WERI-Rb-1 (cell line): ENCODE measurements around the gene KRT4.
"Not testable (repeated sequence)": the region's sequence is repeated elsewhere in the genome, so short reads cannot be mapped to it uniquely, and the experiment has no call there.

Source experiments
- DNase-seq: peaks from one replicate; pipeline ENCODE4 v3.0.0-alpha.2; 2020
- H3K27ac ChIP-seq: fragments of 250-450 bp; sonication (Bioruptor Pico); 2 replicates; pipeline ENCODE4 v1.5.1; 2020; ENCODE audit warnings: mild to moderate bottlenecking, moderate library complexity
- H3K27me3 ChIP-seq: fragments of 250-450 bp; sonication (Bioruptor Pico); 2 replicates; pipeline ENCODE4 v1.5.1; 2021; ENCODE audit warnings: mild to moderate bottlenecking, low read depth, moderate library complexity; ENCODE audit not compliant: insufficient read depth, severe bottlenecking
- H3K36me3 ChIP-seq: fragments of 250-450 bp; sonication (Bioruptor Pico); 2 replicates; pipeline ENCODE4 v1.5.1; 2020; ENCODE audit warnings: mild to moderate bottlenecking, moderate library complexity
- H3K4me3 ChIP-seq: 2 replicates; pipeline ENCODE4 v1.5.1; 2011; ENCODE audit warnings: low read depth, mild to moderate bottlenecking, control low read depth, low read length
- H3K9me3 ChIP-seq: fragments of 250-450 bp; sonication (Bioruptor Pico); 2 replicates; pipeline ENCODE4 v1.5.1; 2021; ENCODE audit warnings: mild to moderate bottlenecking, moderate library complexity; ENCODE audit not compliant: severe bottlenecking
- CTCF ChIP-seq: IDR thresholded peaks from 2 replicates; pipeline ENCODE4 v1.5.1; 2011; ENCODE audit warnings: low read depth, mild to moderate bottlenecking, control low read depth, inconsistent platforms, low read length

The KRT4 gene

GRCh38 chr12:52796429-52796794 lies 17.5 kb downstream of the KRT4 start:
- no peak for TF ChIP-seq CTCF
- Histone ChIP-seq H3K27me3 (peaks cover 91% of the 10 kb centered on the region), H3K9me3 (no peaks in the 10 kb centered on the region), H3K4me3 (no peak overlapping the region), H3K27ac (no peak overlapping the region), H3K36me3 (no peaks in the 10 kb centered on the region)
- DNase-seq, result no peak

GRCh38 chr12:52795694-52796428 lies 18.1 kb downstream of the KRT4 start, which contains the start of gene KRT3:
TSS of gene KRT3 (minus strand) at chr12:52796117. CDS start at chr12:52796042, 75 bp downstream.
- Histone ChIP-seq H3K27ac (no peak within 1 kb of the TSS), H3K36me3 (no peaks in the 10 kb centered on the region), H3K4me3 (no peak within 1 kb of the TSS), H3K27me3 (peaks cover 93% of the 10 kb centered on the region), H3K9me3 (no peaks in the 10 kb centered on the region)
- no peak for DNase-seq
- TF ChIP-seq CTCF, result no peak

DNA sequence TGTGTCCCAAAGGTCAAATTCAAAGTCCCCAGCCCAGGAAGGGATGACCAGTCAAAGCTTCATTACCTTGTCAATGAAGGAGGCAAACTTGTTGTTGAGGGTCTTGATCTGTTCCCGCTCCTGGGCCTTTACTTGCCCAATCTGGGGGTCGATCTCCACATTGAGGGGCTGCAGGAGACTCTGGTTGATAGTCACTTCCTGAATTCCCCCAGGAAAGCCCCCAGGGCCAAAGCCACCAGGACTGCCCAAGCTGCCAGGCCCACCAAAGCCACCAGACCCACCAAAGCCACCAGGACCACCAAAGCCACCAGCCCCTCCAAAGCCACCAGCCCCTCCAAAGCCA lies 18.6 kb downstream of the KRT4 start:
- not testable (repeated sequence) for DNase-seq, H3K36me3 ChIP-seq
- peaks cover 93% of the 10 kb centered on the region for H3K27me3 ChIP-seq

GRCh38 chr12:52794479-52795331 lies 19.2 kb downstream of the KRT4 start:
- Histone ChIP-seq H3K9me3 (no peaks in the 10 kb centered on the region), H3K4me3 (no peak overlapping the region), H3K27me3 (peaks cover 93% of the 10 kb centered on the region), H3K27ac (no peak overlapping the region), H3K36me3 (no peaks in the 10 kb centered on the region)
- DNase-seq, result no peak
- no peak for TF ChIP-seq CTCF

More for the DNA sequence above, 18.6 kb downstream of the KRT4 start:
- H3K9me3 ChIP-seq, H3K4me3 ChIP-seq, H3K27ac ChIP-seq: not testable (repeated sequence)

DNA sequence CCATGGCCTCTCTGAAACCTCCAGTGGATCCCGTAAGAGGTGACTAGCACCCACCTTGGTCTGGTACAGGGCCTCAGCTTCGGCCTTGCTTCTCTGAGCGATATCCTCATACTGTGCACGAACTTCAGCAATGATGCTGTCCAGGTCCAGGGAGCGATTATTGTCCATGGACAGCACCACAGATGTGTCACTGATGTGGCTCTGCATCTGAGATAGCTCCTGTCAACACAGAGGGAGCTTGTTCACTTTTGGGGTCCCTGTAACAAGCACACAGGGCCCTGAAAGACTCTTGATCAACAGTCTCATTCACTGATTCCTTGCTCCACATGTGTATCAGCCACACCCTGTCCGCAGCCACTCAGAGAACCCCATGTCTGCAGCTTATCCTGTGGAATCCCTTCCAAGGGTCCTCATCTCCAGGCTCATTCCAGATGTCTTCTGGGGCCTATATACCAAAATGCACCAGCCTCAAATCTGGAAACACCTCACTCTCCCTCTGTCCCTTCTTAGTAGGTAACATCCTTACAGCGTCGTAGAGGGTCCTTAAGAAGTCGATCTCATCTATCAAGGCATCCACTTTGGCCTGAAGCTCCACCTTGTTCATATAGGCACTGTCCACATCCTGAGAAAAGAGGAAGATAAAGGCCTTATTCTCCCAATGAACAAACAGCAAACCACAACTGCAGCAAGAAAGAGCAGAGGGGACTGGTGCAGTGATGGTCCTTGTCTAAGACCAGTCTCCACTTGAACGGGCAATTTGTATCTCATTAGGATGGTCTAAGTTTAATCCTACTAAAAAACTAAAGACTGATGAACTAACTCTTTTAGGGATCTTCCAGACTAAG lies 21.5 kb downstream of the KRT4 start:
- Histone ChIP-seq H3K27ac (no peak overlapping the region), H3K27me3 (peaks cover 97% of the 10 kb centered on the region), H3K36me3 (no peaks in the 10 kb centered on the region), H3K4me3 (no peak overlapping the region), H3K9me3 (no peaks in the 10 kb centered on the region)
- DNase-seq, result no peak
- TF ChIP-seq CTCF, result no peak
